Osteocyte (in vitro differentiated cells): ENCODE data around the gene SEMA4D. TPM values are rescaled to one million over a fixed set of nuclear protein-coding genes. Genes with fewer than 3 reads are reported as not detected.

Experiments used
- DNase-seq: peaks from one replicate; pipeline ENCODE4 v3.0.0; 2021; ENCODE audit warnings: mixed read lengths; ENCODE audit not compliant: unreplicated experiment; ENCODE audit errors: extremely low spot score
- H3K27ac Mint-ChIP-seq: one replicate; pipeline ENCODE4 v1.8.0; 2021; ENCODE audit warnings: mild to moderate bottlenecking, mixed read lengths; ENCODE audit not compliant: unreplicated experiment
- H3K27me3 Mint-ChIP-seq: one replicate; pipeline ENCODE4 v1.8.0; 2021; ENCODE audit warnings: mixed read lengths; ENCODE audit not compliant: unreplicated experiment
- H3K36me3 Mint-ChIP-seq: one replicate; pipeline ENCODE4 v1.8.0; 2021; ENCODE audit warnings: mixed read lengths; ENCODE audit not compliant: unreplicated experiment
- H3K4me1 Mint-ChIP-seq: one replicate; pipeline ENCODE4 v1.8.0; 2021; ENCODE audit warnings: mixed read lengths; ENCODE audit not compliant: unreplicated experiment
- H3K4me3 Mint-ChIP-seq: one replicate; pipeline ENCODE4 v1.8.0; 2021; ENCODE audit warnings: mild to moderate bottlenecking, moderate library complexity, mixed read lengths; ENCODE audit not compliant: unreplicated experiment
- H3K9me3 Mint-ChIP-seq: one replicate; pipeline ENCODE4 v1.8.0; 2021; ENCODE audit warnings: mixed read lengths; ENCODE audit not compliant: unreplicated experiment
- CTCF ChIP-seq: fragments of 200-600 bp; sonication (generic); IDR thresholded peaks from 2 replicates; pipeline ENCODE4 v1.5.0; 2021; ENCODE audit warnings: antibody characterized with exemption, mild to moderate bottlenecking, moderate library complexity
- total RNA-seq: library from RNA; stranded (reverse); gene quantifications from 2 replicates; pipeline ENCODE4 v1.2.1, GENCODE V29; 2021

The SEMA4D gene
- total RNA-seq, 1 donor from 2014 or later: 2.0 TPM

- Mint-ChIP-seq H3K4me1 (no peaks in the 10 kb centered on the region), H3K27ac (no peak overlapping the region), H3K27me3 (no peaks in the 10 kb centered on the region), H3K36me3 (no peaks in the 10 kb centered on the region), H3K9me3 (no peaks in the 10 kb centered on the region), H3K4me3 (no peak overlapping the region)
- no peak for DNase-seq
- no peak for TF ChIP-seq CTCF
These were observed 51.5 kb downstream of the SEMA4D start for GRCh38 chr9:89446261-89446960.

GRCh38 chr9:89445801-89446251, 52.1 kb downstream of the SEMA4D start:
- no peak for DNase-seq
- no peaks in the 10 kb centered on the region for H3K9me3 Mint-ChIP-seq
- no peak overlapping the region for H3K4me3 Mint-ChIP-seq
- no peaks in the 10 kb centered on the region for H3K4me1 Mint-ChIP-seq
- H3K36me3 Mint-ChIP-seq: no peaks in the 10 kb centered on the region
- H3K27ac Mint-ChIP-seq: no peak overlapping the region
- no peaks in the 10 kb centered on the region for H3K27me3 Mint-ChIP-seq
- no peak for TF ChIP-seq CTCF

- Mint-ChIP-seq H3K4me1 (no peaks in the 10 kb centered on the region), H3K9me3 (no peaks in the 10 kb centered on the region), H3K36me3 (no peaks in the 10 kb centered on the region), H3K4me3 (no peak overlapping the region), H3K27ac (no peak overlapping the region), H3K27me3 (no peaks in the 10 kb centered on the region)
- DNase-seq: no peak
- TF ChIP-seq CTCF: no peak
These were observed 52.8 kb downstream of the SEMA4D start for GRCh38 chr9:89444925-89445765.

- H3K9me3 Mint-ChIP-seq: no peaks in the 10 kb centered on the region
- DNase-seq: no peak
- TF ChIP-seq CTCF: no peak
- H3K36me3 Mint-ChIP-seq: no peaks in the 10 kb centered on the region
- H3K4me3 Mint-ChIP-seq: no peak overlapping the region
- H3K27ac Mint-ChIP-seq: no peak overlapping the region
- no peaks in the 10 kb centered on the region for H3K4me1 Mint-ChIP-seq
- H3K27me3 Mint-ChIP-seq: no peaks in the 10 kb centered on the region
These were observed 53.6 kb downstream of the SEMA4D start for GRCh38 chr9:89444274-89444673.
